Neuronal stem cell (in vitro differentiated cells): ENCODE measurements around the gene AKAP6.

ENCODE experiments used
- DNase-seq: peaks from one replicate; pipeline ENCODE4 v3.0.0-alpha.2; 2013; ENCODE audit warnings: low spot score
- H2AFZ ChIP-seq: one replicate; pipeline ENCODE4 v1.6.1; 2013; ENCODE audit warnings: mild to moderate bottlenecking, low read length, inconsistent platforms
- H2AK5ac ChIP-seq: 2 replicates; pipeline ENCODE4 v1.6.1; 2013; ENCODE audit warnings: low read depth, mild to moderate bottlenecking, inconsistent platforms, low read length, moderate library complexity, mixed read lengths
- H2BK120ac ChIP-seq: 2 replicates; pipeline ENCODE4 v1.6.1; 2013; ENCODE audit warnings: low read depth, mild to moderate bottlenecking, inconsistent platforms, low read length, moderate library complexity, mixed read lengths
- H2BK12ac ChIP-seq: one replicate; pipeline ENCODE4 v1.6.1; 2013; ENCODE audit warnings: low read length, inconsistent platforms
- H2BK15ac ChIP-seq: 2 replicates; pipeline ENCODE4 v1.6.1; 2013; ENCODE audit warnings: mild to moderate bottlenecking, low read length, inconsistent platforms, mixed read lengths
- H2BK5ac ChIP-seq: one replicate; pipeline ENCODE4 v1.6.1; 2013; ENCODE audit warnings: inconsistent platforms, mild to moderate bottlenecking, low read length, moderate library complexity
- H3K14ac ChIP-seq: one replicate; pipeline ENCODE4 v1.6.1; 2013; ENCODE audit warnings: low read length, inconsistent platforms
- H3K18ac ChIP-seq: 2 replicates; pipeline ENCODE4 v1.6.1; 2013; ENCODE audit warnings: low read length, inconsistent platforms
- H3K23ac ChIP-seq: 2 replicates; pipeline ENCODE4 v1.6.1; 2013; ENCODE audit warnings: low read depth, mild to moderate bottlenecking, mixed read lengths, low read length, inconsistent platforms; ENCODE audit not compliant: poor library complexity
- H3K27ac ChIP-seq: replicated peaks from 3 replicates; pipeline ENCODE4 v1.5.1; 2013; ENCODE audit warnings: low read length, inconsistent platforms
- H3K27me3 ChIP-seq, 3 experiments: 2 replicates each; pipeline ENCODE4 v1.6.1; 2013; ENCODE audit warnings: low read length in 3 of 3, mild to moderate bottlenecking in 2 of 3, inconsistent platforms in 1 of 3, low read depth in 1 of 3, mixed read lengths in 1 of 3, moderate library complexity in 1 of 3; ENCODE audit not compliant: control insufficient read depth in 3 of 3, insufficient read depth in 3 of 3
- H3K36me3 ChIP-seq, 2 donors: replicated peaks in 1 of 2; 2 replicates each; pipeline ENCODE4 v1.6.1; 2013; ENCODE audit warnings: low read length in 2 of 2; ENCODE audit not compliant: control insufficient read depth in 2 of 2, insufficient read depth in 2 of 2
- H3K4ac ChIP-seq: 2 replicates; pipeline ENCODE4 v1.6.1; 2013; ENCODE audit warnings: inconsistent platforms, mild to moderate bottlenecking, low read length, moderate library complexity
- H3K4me1 ChIP-seq, 2 donors: 1 replicate in 1 of 2; 2 replicates in 1 of 2; pipeline ENCODE4 v1.6.1; 2013; ENCODE audit warnings: low read length in 2 of 2, low read depth in 1 of 2; ENCODE audit not compliant: control insufficient read depth in 2 of 2, insufficient read depth in 1 of 2
- H3K4me2 ChIP-seq: one replicate; pipeline ENCODE4 v1.6.1; 2013; ENCODE audit warnings: mild to moderate bottlenecking, low read length, inconsistent platforms; ENCODE audit not compliant: insufficient read depth, poor library complexity, severe bottlenecking
- H3K4me3 ChIP-seq, 2 donors: 2 replicates each; pipeline ENCODE4 v1.5.1; 2013; ENCODE audit warnings: low read length in 2 of 2, mild to moderate bottlenecking in 2 of 2, inconsistent platforms in 1 of 2, moderate library complexity in 1 of 2
- H3K79me1 ChIP-seq: one replicate; pipeline ENCODE4 v1.6.1; 2013; ENCODE audit warnings: low read depth, mild to moderate bottlenecking, inconsistent platforms, low read length, moderate library complexity
- H3K9ac ChIP-seq: one replicate; pipeline ENCODE4 v1.6.1; 2013; ENCODE audit warnings: mild to moderate bottlenecking, low read depth, low read length, inconsistent platforms; ENCODE audit not compliant: poor library complexity
- H3K9me3 ChIP-seq, 2 donors: replicated peaks in 1 of 2; 2 replicates each; pipeline versions ENCODE3 to v1.6.1; 2013; ENCODE audit warnings: low read length in 2 of 2, mild to moderate bottlenecking in 2 of 2, inconsistent platforms in 1 of 2, low read depth in 1 of 2, mixed read lengths in 1 of 2, moderate library complexity in 1 of 2; ENCODE audit not compliant: control insufficient read depth in 2 of 2, insufficient read depth in 1 of 2
- H4K8ac ChIP-seq: one replicate; pipeline ENCODE4 v1.6.1; 2013; ENCODE audit warnings: low read depth, mild to moderate bottlenecking, inconsistent platforms, low read length, moderate library complexity
- H4K91ac ChIP-seq: one replicate; pipeline ENCODE4 v1.6.1; 2013; ENCODE audit warnings: low read length, low read depth, mild to moderate bottlenecking, inconsistent platforms; ENCODE audit not compliant: poor library complexity
- WGBS, 2 donors: extraction: QIAGEN DNeasy Blood & Tissue Kit; methylation state at CpG; one replicate each; pipeline ENCODE4 v1.1.7; 2013; ENCODE audit warnings: missing lambda C conversion rate in 2 of 2, mixed read lengths in 1 of 2; ENCODE audit not compliant: insufficient read length in 2 of 2, insufficient replicate concordance in 1 of 2; ENCODE audit errors: extremely low coverage in 2 of 2; 5-methylcytosine and 5-hydroxymethylcytosine counted together

AKAP6 gene

GRCh38 chr14:32491416-32492016, 162.4 kb downstream of the AKAP6 start:
- H3K27me3 ChIP-seq, result peaks cover 0 to 9% (median 0%) of the 10 kb centered on the region in 3 experiments
- H3K14ac ChIP-seq, result no peak overlapping the region
- H4K8ac ChIP-seq, result no peak overlapping the region
- H2BK5ac ChIP-seq, result no peak overlapping the region
- H3K9me3 ChIP-seq, result no peaks in the 10 kb centered on the region
- H2BK120ac ChIP-seq, result no peak overlapping the region
- H3K4ac ChIP-seq, result no peak overlapping the region
- no peak overlapping the region for H3K27ac ChIP-seq
- H2BK15ac ChIP-seq, result no peak overlapping the region
- no peak overlapping the region for H3K23ac ChIP-seq
- H3K4me2 ChIP-seq, result no peak overlapping the region
- H3K36me3 ChIP-seq, result no peaks in the 10 kb centered on the region
- H3K9ac ChIP-seq, result no peak overlapping the region
- H3K4me3 ChIP-seq, result no peak overlapping the region
- no peak overlapping the region for H2BK12ac ChIP-seq
- WGBS, 2 donors, result no CpG with 5 or more reads among the region's 3 CpGs
- peaks cover 1 to 2% of the 10 kb centered on the region in 2 donors for H3K4me1 ChIP-seq
- H4K91ac ChIP-seq, result no peak overlapping the region
- DNase-seq, result no peak
- H3K79me1 ChIP-seq, result no peaks in the 10 kb centered on the region
- H2AK5ac ChIP-seq, result no peak overlapping the region
- H2AFZ ChIP-seq, result no peak overlapping the region
- no peak overlapping the region for H3K18ac ChIP-seq

DNA sequence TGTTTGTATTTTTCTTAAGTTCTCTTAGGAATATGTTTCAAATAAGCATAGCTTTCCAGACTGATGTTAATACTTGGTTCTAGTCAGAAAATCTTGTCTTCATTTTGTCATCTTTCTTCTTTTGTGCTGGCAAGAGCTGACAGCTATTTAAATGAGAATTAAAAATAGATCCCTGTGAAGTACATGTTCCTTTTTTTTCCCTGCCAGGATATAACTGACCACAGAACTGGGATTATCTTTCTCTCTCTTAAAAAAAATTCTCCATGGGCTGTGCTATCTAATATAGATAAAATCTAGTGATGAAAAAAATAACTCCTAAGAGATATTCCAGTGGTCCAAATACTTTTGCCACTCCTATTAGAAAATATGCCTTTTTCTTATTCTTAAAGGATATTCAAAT, 163.4 kb downstream of the AKAP6 start:
- no peak overlapping the region for H2BK5ac ChIP-seq
- no peak overlapping the region for H3K9ac ChIP-seq
- no peak overlapping the region for H3K4me3 ChIP-seq
- H3K27ac ChIP-seq, result no peak overlapping the region
- no peak overlapping the region for H3K23ac ChIP-seq
- H3K4me2 ChIP-seq, result no peak overlapping the region
- no peaks in the 10 kb centered on the region for H3K9me3 ChIP-seq
- no peak overlapping the region for H2BK120ac ChIP-seq
- no peak overlapping the region for H2BK15ac ChIP-seq
- no peak overlapping the region for H3K18ac ChIP-seq
- H2BK12ac ChIP-seq, result no peak overlapping the region
- H3K14ac ChIP-seq, result no peak overlapping the region
- H3K79me1 ChIP-seq, result no peaks in the 10 kb centered on the region
- peaks cover 0 to 9% (median 0%) of the 10 kb centered on the region in 3 experiments for H3K27me3 ChIP-seq
- no peak for DNase-seq
- no peaks in the 10 kb centered on the region for H3K36me3 ChIP-seq
- no peak overlapping the region for H3K4ac ChIP-seq
- H4K8ac ChIP-seq, result no peak overlapping the region
- H2AK5ac ChIP-seq, result no peak overlapping the region
- no peak overlapping the region for H4K91ac ChIP-seq
- peaks cover 1 to 2% of the 10 kb centered on the region in 2 donors for H3K4me1 ChIP-seq
- H2AFZ ChIP-seq, result no peak overlapping the region

GRCh38 chr14:32494609-32495434, 165.7 kb downstream of the AKAP6 start:
- H2BK120ac ChIP-seq, result no peak overlapping the region
- no peak overlapping the region for H2BK12ac ChIP-seq
- no peak overlapping the region for H4K91ac ChIP-seq
- no CpG with 5 or more reads among the region's 5 CpGs for whole genome bisulfite sequencing, 2 donors
- no peak overlapping the region for H2AK5ac ChIP-seq
- H3K4me2 ChIP-seq, result no peak overlapping the region
- no peak overlapping the region for H3K27ac ChIP-seq
- no peak overlapping the region for H2BK15ac ChIP-seq
- no peak for DNase-seq
- no peak overlapping the region for H3K14ac ChIP-seq
- no peaks in the 10 kb centered on the region for H3K9me3 ChIP-seq
- no peaks in the 10 kb centered on the region for H3K79me1 ChIP-seq
- H3K18ac ChIP-seq, result no peak overlapping the region
- no peak overlapping the region for H3K9ac ChIP-seq
- H3K4ac ChIP-seq, result no peak overlapping the region
- no peak overlapping the region for H2AFZ ChIP-seq
- H2BK5ac ChIP-seq, result no peak overlapping the region
- peaks cover 1 to 2% of the 10 kb centered on the region in 2 donors for H3K4me1 ChIP-seq
- H4K8ac ChIP-seq, result no peak overlapping the region
- peaks cover 0 to 9% (median 0%) of the 10 kb centered on the region in 3 experiments for H3K27me3 ChIP-seq
- H3K23ac ChIP-seq, result no peak overlapping the region
- H3K36me3 ChIP-seq, result no peaks in the 10 kb centered on the region
- H3K4me3 ChIP-seq, result no peak overlapping the region

- no CpG with 5 or more reads among the region's 6 CpGs for WGBS, 2 donors
- Histone ChIP-seq H3K36me3 (no peaks in the 10 kb centered on the region), H3K79me1 (no peaks in the 10 kb centered on the region), H3K18ac (no peak overlapping the region), H3K4me3 (no peak overlapping the region), H4K8ac (no peak overlapping the region), H2BK15ac (no peak overlapping the region), H3K9me3 (no peaks in the 10 kb centered on the region), H4K91ac (no peak overlapping the region), H2BK120ac (no peak overlapping the region), H3K9ac (no peak overlapping the region), H2AK5ac (no peak overlapping the region), H3K27me3 (peaks cover 0 to 9% (median 0%) of the 10 kb centered on the region in 3 experiments), H2BK12ac (no peak overlapping the region), H2BK5ac (no peak overlapping the region), H3K4me1 (peaks cover 1 to 2% of the 10 kb centered on the region in 2 donors), H3K27ac (no peak overlapping the region), H3K23ac (no peak overlapping the region), H3K4me2 (no peak overlapping the region), H3K4ac (no peak overlapping the region), H2AFZ (no peak overlapping the region), H3K14ac (no peak overlapping the region)
- DNase-seq, result no peak
These were observed 166.3 kb downstream of the AKAP6 start for GRCh38 chr14:32495435-32495734.
